Activated T-cell treated with anti-CD3 and anti-CD28 coated beads, Interleukin-2, amount 50 U/mL, for 48 hours (primary cell): Measurements from ENCODE around the gene TYRP1.
"Not testable (repeated sequence)": the region's sequence is repeated elsewhere in the genome, so short reads cannot be mapped to it uniquely, and the experiment has no call there.

Experiments
- DNase-seq, 2 experiments: peaks; one replicate each; pipeline ENCODE4 v3.0.0-alpha.2; 2020

The TYRP1 gene, protein sequence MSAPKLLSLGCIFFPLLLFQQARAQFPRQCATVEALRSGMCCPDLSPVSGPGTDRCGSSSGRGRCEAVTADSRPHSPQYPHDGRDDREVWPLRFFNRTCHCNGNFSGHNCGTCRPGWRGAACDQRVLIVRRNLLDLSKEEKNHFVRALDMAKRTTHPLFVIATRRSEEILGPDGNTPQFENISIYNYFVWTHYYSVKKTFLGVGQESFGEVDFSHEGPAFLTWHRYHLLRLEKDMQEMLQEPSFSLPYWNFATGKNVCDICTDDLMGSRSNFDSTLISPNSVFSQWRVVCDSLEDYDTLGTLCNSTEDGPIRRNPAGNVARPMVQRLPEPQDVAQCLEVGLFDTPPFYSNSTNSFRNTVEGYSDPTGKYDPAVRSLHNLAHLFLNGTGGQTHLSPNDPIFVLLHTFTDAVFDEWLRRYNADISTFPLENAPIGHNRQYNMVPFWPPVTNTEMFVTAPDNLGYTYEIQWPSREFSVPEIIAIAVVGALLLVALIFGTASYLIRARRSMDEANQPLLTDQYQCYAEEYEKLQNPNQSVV

DNA sequence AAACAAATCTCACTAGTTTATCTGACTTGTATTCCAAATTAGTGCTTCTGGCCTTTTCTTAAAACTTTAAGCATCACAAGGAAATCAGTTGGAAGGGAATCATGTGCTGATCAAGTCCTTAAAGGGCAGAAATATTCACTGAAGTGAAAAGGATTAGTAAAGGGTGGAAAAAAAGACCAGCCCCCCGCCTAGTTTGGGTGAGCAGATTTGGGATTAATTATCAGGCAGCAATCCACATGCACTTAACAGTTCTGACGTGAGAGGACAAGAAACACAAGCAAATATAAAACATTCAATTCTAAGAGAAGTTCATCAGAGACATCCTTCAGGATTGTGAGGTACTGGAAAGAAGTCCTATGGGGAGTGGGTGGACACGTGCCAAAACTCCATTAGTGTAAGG is at the start of gene TYRP1:
Gene TYRP1, plus strand, starts transcription at position 245 of the 400 bp plus-strand sequence. CDS start 612 bp downstream, outside the sequence.
- no peak for DNase-seq

DNA sequence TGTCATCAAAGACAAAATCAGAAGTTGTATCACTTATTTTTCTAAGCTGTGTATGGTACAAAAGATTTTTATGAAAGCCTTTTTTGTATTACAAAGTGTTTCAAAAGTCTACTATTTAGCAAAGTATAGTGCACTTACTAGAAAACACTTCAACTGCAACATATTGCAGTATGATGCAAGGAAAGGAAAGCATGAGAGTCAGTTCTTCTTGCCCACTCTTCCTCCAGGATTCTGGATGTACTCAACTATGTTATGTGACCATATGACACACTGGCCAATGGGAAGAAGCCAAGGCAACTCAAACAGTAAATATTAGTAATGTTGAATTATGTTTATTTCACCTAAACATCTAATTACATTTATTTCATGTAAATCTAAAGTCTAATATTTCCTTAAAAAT is 49.5 kb upstream of the TYRP1 start:
- no peak for DNase-seq

DNA sequence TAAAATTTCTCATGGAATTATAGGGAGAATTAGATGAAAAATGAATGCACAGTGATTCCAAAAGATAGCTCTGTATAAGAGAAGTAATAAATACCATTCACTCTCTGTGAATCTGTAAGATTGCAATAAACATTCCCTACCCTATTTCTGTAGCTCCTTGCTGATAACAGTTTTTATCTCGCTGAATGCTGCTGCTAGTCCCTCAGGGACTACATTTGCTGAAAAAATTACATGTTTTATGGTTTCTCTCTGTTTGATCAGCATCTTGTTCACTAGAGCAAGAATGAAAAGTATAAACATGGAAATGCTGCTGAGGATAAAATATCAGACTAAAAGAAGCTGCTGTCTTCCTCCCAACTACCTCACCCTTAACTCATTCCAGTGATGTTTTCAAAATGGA is 44.3 kb upstream of the TYRP1 start:
- DNase-seq = no peak

DNA sequence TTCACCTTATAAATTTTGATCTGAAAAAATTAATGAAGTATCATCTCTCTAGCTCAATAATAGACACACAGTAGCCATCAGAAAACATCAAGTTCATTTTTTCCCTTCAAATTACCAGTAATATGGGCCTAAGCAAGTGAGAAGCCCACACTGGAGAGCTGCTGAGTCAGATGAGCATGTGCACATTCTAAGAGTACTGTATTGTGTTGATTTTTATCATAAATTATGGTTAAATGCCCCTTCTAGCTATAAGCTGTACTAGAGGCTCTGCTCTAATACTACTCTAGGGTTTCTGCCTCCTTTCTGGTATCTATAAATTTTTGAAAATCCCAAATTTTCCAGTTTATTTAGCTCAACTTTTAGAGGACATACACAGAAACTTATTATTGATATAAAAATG is 42.1 kb upstream of the TYRP1 start:
- DNase-seq = no peak

DNA sequence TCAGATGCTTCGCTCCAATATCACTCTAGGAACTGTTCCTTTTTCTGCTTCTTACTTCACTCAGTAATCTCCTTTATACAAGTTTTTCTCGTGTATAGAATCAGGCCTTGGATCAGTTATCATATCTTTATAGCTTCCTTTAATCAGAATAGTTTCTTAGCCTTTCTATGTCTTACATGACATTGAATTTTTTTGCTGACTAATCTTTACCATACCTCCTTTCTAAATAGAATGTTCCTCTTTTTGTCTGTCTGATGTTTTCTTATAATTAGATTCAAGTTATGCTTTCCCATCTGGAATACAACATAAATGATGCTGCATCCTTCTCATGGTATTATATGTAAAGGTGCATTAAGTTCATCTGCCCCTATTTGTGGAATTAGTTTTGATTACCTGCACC is 40.2 kb upstream of the TYRP1 start:
- no peak for DNase-seq

DNA sequence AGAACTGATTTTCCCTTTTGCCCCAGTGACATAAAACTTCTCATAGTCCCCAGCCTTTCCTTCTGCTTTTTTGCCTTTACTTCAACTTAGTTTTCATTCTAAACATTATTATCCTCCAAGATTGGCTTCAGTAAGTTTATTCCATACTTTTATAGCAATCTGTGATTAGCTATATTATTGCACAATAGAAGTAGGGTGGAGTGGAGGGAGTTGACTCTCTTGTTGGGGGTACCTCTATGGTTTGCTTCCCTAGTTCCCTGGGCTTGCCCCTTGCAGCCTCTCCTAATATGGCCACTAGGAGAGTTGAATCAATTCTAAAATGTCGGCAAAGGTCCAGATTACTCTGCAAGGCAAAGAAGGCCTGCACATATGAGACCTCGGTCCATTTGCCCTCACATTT is 36.4 kb upstream of the TYRP1 start:
- no peak for DNase-seq

DNA sequence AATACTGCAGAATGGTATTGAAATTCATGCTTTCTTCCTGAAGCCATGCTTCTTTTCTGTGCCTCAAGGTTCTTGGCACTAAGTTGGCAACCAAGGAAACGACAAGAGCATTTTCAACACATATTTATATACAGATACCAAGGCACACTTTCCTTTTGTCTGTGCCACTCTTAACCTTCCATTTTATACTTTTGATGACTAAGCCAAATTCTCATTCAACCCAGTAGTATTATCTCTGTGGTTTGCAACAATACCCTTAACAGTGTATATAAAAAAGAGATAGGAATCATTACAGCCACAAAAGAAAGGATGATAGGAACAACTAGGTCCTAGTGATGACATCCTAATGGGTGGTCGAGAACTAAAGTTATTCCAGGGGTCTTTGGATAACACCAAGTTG is 36.0 kb upstream of the TYRP1 start:
- no peak for DNase-seq

DNA sequence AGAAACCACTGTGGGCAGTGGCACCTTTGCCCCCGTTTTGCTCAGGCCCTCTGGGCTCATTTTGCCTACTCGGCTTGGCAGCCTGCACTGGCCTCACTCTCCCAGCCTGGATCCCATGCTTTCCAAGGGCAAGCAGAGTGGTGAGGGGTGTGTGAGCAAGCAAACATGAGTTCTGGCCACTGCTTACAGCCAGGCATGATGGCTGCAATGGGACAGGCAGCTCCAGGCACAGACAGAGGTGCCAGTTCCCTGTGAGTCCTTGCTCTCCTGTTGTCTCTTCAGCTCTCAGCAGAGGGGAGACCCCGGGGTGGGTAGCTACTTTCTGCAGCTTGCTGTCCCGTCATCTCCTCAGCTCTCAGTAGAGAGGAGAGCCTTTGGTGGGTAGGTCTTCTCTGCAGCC is 35.2 kb upstream of the TYRP1 start:
- no peak for DNase-seq

DNA sequence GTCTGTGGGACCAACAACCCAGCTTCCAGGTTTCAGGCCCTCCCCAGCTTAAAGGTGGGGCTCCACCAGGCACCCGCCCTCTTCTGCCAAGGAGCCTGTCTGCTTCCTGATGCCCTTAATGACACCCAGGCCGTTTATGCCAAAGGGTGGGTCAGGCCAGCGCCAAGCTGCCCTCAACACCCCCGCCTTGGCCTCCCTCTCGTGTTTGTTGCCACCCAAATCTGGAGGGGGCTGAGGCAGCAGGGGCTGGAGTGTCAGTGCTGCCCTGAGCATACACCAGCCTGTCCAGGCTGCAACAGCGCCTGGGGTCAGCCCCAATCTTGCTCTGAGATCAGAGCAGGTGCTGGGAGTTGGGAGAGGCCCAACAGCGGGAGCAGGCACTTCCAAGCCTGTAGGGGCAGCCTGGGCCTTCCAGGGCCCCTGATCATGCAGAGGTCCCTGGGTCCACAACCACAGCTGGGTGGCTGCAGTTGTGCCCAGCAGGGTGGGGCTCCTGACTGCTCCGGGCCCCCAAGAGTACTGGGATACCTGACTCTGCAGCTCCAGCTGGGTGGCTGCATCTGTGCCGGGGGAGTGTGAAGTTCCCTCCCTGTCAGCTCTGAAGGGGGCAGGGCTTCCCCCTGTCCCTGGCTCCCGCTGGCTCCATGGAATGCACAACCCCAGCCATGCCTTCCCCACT is 34.5 kb upstream of the TYRP1 start:
- no peak for DNase-seq

DNA sequence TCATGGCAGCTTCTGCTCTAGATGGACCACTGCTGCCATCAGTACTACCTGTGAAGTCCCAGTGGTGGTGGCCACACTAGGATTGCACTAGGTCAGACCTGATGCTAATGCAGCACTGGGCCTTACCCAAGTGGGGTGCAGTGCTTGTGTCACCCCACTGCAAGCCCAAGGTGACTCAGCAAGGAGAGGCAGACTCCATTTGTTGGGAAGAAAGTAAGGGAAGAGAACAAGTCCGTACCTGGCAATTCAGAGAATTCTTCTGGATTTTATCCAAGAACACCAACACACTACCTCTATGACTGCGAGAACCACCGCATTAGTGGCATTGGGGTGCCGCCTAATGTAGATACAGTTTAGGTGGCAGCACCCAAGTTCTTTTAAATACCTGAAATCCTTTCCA is 34.0 kb upstream of the TYRP1 start:
- no peak for DNase-seq

DNA sequence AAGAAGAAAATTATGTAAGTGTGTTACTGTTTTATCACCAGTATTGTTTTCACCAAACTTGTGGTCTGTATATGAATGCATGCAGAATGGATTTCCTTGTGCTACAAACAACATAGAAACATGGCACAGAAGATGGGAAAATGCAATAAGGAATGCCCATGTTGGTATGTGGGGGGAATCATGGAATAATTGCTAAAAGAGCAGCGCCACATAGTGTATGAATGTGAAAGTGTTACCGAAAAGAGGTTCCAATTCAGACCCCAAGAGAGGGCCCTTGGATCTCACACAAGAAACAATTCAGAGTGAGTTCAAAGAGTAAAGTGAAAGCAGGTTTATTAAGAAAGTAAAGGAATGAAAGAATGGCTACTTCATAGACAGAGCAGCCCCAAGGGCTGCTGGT is 26.4 kb upstream of the TYRP1 start:
- DNase-seq = no peak

DNA sequence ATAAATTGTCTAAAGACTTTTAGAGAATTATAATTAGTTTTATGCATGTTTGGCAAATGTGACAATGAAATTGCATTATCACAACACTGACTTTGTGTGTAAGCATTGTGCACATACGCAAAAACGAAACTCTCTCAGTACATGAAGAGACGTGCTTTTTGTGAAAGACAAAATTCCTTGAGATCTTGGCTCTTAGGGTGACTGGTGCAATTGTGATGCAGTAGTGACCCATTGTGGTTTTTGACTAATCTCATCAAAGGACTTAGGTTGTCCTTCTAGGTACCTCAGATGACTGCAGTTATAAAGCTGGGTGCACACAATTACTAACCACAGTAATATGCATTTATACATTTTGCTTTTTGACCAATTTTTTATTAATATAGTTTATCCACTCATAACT is 25.3 kb upstream of the TYRP1 start:
- DNase-seq = no peak

DNA sequence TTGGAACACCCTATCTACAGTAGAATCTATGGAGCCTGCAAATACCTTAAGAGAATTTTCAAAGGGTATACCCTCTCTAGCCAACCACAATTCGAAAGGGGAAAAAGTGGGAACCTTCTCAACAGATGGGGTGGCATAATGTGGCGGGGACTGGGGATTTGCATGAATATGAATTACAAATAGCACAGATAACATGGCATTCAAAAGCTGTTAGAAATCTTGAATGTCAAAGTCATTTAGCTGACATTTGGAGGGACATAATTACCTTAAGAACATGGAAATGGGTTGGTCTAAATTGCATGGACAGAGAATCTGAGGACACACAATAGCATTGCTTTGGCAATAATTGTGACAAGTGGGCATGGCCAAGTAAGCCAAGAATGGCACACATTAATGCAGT is 23.2 kb upstream of the TYRP1 start:
- DNase-seq = no peak

DNA sequence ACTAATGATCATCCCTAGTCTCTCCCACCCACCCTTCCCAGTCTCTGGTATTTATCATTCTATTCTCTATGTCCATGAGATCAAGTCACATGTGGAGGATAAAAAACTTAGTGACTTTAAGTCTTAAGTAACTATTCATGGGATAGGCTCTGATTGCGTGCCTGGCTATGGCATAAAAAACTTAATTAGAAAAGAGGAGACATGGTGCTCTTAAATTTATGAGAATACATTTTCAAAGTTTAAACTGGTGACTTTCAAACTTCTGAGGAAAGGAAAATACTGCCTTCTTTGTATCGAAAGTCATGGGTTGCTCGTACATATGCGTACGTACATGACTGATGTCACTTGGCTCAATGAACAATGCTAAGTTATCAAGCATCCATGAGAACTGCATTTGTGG is 18.2 kb upstream of the TYRP1 start:
- no peak for DNase-seq

DNA sequence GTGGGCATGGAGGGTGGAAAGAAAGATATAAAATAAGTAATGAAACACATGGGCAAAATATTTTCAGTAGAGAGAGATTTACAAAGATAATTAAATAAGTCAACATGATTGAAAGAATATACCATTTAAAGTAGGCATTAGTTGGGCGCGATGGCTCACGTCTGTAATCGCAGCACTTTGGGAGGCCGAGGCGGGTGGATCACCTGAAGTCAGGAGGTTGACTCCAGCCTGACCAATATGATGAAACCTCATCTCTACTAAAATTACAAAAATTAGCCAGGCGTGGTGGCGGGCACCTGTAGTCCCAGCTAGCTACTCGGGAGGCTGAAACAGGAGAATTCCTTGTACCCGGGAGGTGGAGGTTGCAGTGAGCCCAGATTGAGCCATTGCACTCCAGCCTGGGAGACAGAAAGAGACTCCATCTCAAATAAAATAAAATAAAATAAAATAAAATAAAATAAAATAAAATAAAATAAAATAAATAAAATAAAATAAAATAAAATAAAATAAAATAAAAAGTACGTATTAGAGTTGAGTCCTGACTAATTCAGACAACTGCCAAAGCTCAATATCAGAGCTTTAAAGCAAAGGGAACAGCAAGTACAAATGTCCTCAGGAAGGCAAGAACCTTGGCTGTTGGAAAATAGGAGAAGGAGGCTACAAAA is 15.6 kb upstream of the TYRP1 start:
- not testable (repeated sequence) for DNase-seq

DNA sequence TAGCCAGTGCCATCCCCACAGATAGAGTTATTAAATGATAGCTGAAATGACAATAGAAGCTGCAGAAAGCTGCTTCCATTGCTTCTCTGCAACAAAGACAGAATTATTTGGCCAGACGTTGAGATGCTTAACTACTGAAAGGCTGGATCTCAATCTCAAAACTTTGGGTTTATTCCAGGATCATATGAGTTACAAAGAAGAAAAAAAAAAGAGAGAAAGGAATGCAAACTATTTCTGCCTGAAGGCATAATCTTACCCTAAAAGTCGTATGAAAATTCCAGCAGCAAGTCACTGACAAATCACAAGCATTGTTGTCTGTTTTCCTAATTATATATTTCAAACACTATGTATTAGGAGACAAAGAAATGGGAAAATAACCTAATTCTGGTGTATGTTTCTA is 12.8 kb upstream of the TYRP1 start:
- no peak for DNase-seq

DNA sequence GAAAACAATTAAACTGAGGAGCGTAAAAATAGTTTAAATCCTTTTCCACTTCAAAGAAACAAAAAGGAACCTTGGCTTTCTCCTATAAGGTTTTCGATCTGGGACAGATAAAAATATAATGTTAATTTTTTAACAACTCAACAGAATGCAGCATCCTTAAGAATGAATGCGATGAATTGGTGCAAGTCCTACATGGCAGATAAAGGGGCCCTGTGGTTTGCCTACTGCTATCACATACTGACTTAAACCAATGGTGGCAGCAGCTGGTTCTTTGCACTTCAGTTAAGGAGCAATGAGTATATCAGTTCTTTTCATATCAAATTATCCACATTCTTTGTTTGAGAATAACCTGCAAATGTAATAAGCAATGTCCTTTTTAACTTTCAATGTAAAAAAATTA is 12.4 kb upstream of the TYRP1 start:
- no peak for DNase-seq

DNA sequence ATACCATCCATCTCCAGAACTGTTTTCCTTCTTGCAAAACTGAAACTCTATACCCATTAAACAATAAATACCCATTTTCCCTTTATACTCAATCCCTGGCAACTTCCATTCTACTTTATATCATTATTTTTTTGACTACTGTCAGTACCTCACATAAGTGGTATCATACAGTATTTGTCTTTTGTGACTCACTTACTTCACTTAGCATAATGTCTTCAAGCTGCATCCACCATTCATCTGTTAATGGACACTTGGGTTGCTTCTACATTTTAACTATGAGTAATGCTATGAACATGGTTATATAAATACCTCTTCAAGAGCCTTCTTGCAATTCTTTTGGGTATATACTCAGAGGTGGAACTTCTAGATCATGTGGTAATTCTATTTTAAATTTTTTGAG is 11.6 kb upstream of the TYRP1 start:
- no peak for DNase-seq

DNA sequence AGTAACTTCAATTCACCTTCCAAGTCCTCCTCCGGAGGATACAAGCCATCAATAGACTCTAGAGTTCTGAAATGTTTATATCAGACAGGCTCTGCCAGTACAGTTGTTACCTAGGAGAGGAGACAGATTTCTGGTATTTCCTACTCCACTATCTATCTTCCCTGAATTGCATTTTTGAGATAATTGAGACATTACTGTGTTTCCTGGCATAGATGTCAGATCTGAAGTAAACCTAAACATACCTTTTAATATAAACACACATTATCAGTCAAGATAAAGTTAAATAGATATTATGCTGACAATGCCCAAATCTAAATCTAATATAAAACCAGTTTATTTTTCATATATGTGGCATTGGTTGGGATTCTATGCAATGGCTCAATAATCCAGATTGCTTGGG is 8.2 kb upstream of the TYRP1 start:
- DNase-seq = no peak

DNA sequence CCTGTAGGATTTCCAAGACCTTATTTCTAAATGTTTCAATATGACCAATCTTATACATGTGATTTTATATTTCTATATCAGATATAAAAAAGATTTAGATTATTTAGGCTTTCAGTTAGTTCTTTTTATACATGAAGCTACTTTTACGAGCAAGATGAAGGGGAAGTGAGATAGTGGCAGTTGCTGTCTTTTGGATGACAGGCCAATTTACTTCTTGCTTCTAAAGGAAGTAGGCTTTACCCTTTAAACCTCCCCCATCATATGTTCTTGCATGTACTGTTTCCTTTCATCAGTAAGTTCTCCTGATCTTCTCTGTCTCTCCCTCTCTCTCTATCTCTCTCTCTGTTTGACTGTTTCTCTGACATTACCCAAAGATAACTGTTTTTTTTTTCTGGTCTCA is 4.0 kb upstream of the TYRP1 start:
- no peak for DNase-seq

DNA sequence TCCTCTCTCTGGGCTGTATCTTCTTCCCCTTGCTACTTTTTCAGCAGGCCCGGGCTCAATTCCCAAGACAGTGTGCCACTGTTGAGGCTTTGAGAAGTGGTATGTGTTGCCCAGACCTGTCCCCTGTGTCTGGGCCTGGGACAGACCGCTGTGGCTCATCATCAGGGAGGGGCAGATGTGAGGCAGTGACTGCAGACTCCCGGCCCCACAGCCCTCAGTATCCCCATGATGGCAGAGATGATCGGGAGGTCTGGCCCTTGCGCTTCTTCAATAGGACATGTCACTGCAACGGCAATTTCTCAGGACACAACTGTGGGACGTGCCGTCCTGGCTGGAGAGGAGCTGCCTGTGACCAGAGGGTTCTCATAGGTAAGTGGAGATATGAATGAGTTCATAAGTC is 828 bp downstream of the TYRP1 start:
- no peak for DNase-seq

DNA sequence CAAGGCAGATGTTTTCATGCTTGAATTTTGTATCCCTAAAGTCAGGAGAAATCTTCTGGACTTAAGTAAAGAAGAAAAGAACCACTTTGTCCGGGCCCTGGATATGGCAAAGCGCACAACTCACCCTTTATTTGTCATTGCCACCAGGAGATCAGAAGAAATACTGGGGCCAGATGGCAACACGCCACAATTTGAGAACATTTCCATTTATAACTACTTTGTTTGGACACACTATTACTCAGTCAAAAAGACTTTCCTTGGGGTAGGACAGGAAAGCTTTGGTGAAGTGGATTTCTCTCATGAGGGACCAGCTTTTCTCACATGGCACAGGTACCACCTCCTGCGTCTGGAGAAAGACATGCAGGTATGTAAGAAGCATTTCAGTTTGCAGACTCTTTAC is 2.3 kb downstream of the TYRP1 start:
- DNase-seq = no peak

DNA sequence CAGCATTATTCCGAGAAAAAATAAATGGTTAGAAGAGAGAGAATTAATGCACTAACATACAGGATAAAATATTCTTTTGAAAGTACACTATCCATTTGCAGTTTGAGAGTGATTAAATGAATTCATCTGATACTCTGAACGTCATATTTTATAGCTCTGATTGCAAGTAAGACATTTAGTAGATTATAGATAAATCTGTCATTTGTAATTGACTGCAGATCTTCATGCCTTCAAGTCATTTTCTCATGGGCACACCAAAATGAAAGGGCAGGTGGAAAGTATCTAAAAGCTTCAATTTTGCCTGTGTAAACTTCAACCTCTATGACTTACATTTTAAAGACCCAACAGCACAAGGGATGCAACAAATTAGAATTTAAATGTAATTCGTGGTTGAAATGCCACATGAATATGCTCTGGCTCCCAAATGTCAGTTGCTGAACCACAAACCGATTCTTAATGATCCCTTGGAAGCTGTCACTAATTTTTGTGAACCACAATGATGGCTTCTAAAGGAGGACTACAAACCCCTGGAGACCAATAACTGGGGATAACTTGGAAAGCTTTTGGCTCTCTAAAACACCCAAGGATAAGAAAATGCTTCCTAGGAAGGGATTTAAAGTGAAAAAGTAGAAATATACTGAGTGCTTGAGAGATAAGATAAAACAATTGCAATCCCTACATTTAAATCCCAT is 3.9 kb downstream of the TYRP1 start:
- no peak for DNase-seq
